Chondrocyte (in vitro differentiated cells): Measurements from ENCODE around the gene G6PC2. TPM values are rescaled to one million over a fixed set of nuclear protein-coding genes. Genes with fewer than 3 reads are reported as not detected.

Source experiments
- DNase-seq: peaks from one replicate; pipeline ENCODE4 v3.0.0; 2021; ENCODE audit warnings: mixed read lengths, low spot score
- H3K27ac Mint-ChIP-seq: one replicate; pipeline ENCODE4 v1.8.0; 2021; ENCODE audit warnings: mild to moderate bottlenecking, moderate library complexity, mixed read lengths; ENCODE audit not compliant: unreplicated experiment
- H3K27me3 Mint-ChIP-seq: 2 replicates; pipeline ENCODE4 v1.8.0; 2021; ENCODE audit warnings: low read depth, mixed read lengths
- H3K36me3 Mint-ChIP-seq: 2 replicates; pipeline ENCODE4 v1.8.0; 2021; ENCODE audit warnings: low read depth, mixed read lengths
- H3K4me1 Mint-ChIP-seq: 2 replicates; pipeline ENCODE4 v1.8.0; 2021; ENCODE audit warnings: low read depth, mild to moderate bottlenecking, mixed read lengths
- H3K4me3 Mint-ChIP-seq: one replicate; pipeline ENCODE4 v1.8.0; 2021; ENCODE audit warnings: mild to moderate bottlenecking, moderate library complexity, mixed read lengths; ENCODE audit not compliant: unreplicated experiment
- H3K9me3 Mint-ChIP-seq: 2 replicates; pipeline ENCODE4 v1.8.0; 2021; ENCODE audit warnings: low read depth, mixed read lengths
- CTCF ChIP-seq: fragments of 200-600 bp; sonication (generic); IDR thresholded peaks from 2 replicates; pipeline ENCODE4 v1.5.0; 2021; ENCODE audit warnings: antibody characterized with exemption, mild to moderate bottlenecking, moderate library complexity
- total RNA-seq: library from RNA; stranded (reverse); gene quantifications from 3 replicates; pipeline ENCODE4 v1.2.1, GENCODE V29; 2021

Gene G6PC2
- total RNA-seq, 1 donor from 2014 or later, result not detected

- no peaks in the 10 kb centered on the region for H3K36me3 Mint-ChIP-seq
- no peaks in the 10 kb centered on the region for H3K27me3 Mint-ChIP-seq
- H3K27ac Mint-ChIP-seq, result no peak overlapping the region
- no peak for TF ChIP-seq CTCF
- no peak for DNase-seq
- peaks cover 11% of the 10 kb centered on the region for H3K4me1 Mint-ChIP-seq
- H3K9me3 Mint-ChIP-seq, result no peaks in the 10 kb centered on the region
- H3K4me3 Mint-ChIP-seq, result no peak overlapping the region
Observed at GRCh38 chr2:168894720-168895119, 6.4 kb upstream of the G6PC2 start.

- Mint-ChIP-seq H3K4me1 (peaks cover under 1% of the 10 kb centered on the region), H3K4me3 (no peak overlapping the region), H3K9me3 (no peaks in the 10 kb centered on the region), H3K27me3 (no peaks in the 10 kb centered on the region), H3K36me3 (no peaks in the 10 kb centered on the region), H3K27ac (no peak overlapping the region)
- DNase-seq, result no peak
- no peak for TF ChIP-seq CTCF
Observed at GRCh38 chr2:168895771-168896170, 5.3 kb upstream of the G6PC2 start.

- TF ChIP-seq CTCF, result no peak
- no peak overlapping the region for H3K4me3 Mint-ChIP-seq
- H3K27ac Mint-ChIP-seq, result no peak overlapping the region
- no peaks in the 10 kb centered on the region for H3K4me1 Mint-ChIP-seq
- H3K36me3 Mint-ChIP-seq, result no peaks in the 10 kb centered on the region
- no peak for DNase-seq
- H3K9me3 Mint-ChIP-seq, result no peaks in the 10 kb centered on the region
- H3K27me3 Mint-ChIP-seq, result no peaks in the 10 kb centered on the region
Observed at GRCh38 chr2:168896783-168897182, 4.3 kb upstream of the G6PC2 start.

- Mint-ChIP-seq H3K27ac (no peak overlapping the region), H3K27me3 (no peaks in the 10 kb centered on the region), H3K9me3 (no peaks in the 10 kb centered on the region), H3K4me3 (no peak overlapping the region), H3K36me3 (no peaks in the 10 kb centered on the region), H3K4me1 (no peaks in the 10 kb centered on the region)
- no peak for TF ChIP-seq CTCF
- no peak for DNase-seq
Observed at GRCh38 chr2:168897449-168897848, 3.6 kb upstream of the G6PC2 start.

- no peak overlapping the region for H3K4me3 Mint-ChIP-seq
- DNase-seq, result no peak
- peaks cover 8% of the 10 kb centered on the region for H3K27me3 Mint-ChIP-seq
- TF ChIP-seq CTCF, result no peak
- H3K9me3 Mint-ChIP-seq, result no peaks in the 10 kb centered on the region
- H3K27ac Mint-ChIP-seq, result no peak overlapping the region
- H3K4me1 Mint-ChIP-seq, result no peaks in the 10 kb centered on the region
- H3K36me3 Mint-ChIP-seq, result no peaks in the 10 kb centered on the region
Observed at GRCh38 chr2:168903888-168904287, 2.8 kb downstream of the G6PC2 start.
